ENCODE measurements around the gene SC5D. TPM values are rescaled to one million over a fixed set of nuclear protein-coding genes. Genes with fewer than 3 reads are reported as not detected.
A peak's percentile ranks its signal among the peaks of the same experiment; 100 is the strongest.

Gene SC5D
- total and polyA plus RNA-seq, 9 donors: 14.0 to 59.7 (median 24.7) TPM

DNA sequence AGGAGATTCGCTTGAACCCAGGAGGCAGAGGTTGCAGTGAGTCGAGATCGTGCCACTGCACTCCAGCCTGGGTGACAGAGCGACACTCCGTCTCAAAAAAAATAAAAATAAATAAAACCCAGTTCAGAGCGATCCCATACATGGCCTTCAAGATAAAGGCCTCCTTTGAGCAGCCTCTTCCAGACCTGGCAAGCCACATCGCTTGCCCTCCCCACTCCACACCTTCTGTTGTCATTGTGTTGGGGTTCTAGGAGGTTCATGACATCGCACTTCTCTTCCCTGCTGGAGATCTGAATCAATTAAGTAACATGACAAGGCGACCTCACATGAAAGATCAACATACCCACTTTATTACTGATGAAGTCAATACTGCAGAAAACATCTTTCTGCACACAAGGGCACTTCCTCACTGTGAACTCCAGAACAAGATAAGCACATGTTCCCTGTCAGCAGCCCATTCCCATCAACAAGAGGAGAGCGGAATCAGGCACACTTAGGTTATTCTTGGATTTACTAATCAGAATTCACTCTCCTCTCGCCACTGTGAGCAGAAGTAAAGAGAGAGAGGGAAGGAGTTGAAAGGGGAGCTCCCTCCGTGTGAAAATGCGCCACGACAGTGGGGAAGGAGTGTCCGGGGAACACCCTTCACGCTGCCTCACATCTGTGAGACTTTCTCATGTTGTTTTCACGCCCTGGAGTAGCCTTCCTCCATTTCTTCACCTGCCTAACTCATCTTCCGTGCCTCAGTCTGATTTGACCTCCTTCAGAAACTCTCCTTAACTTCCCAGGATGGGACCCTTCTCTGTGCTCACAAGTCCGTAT lies 38.3 kb downstream of the SC5D start:
- WGBS, 3 donors: 87 to 93% (median 90%) methylated on average over 19 of the region's 19 CpGs
- intact Hi-C loops (cut with DNase I): no loop called here
- no peaks in the 10 kb centered on the region for H3K27me3 ChIP-seq
- H3K36me3 ChIP-seq: no peaks in the 10 kb centered on the region
- no peak overlapping the region for H3K4me3 ChIP-seq
- no peak overlapping the region for H3K27ac ChIP-seq
- H3K4me1 ChIP-seq (ENCODE audit: insufficient read depth): no peaks in the 10 kb centered on the region
- TF ChIP-seq POLR2A (IDR thresholded peaks at IDR 0.05): no peak
- no peak for TF ChIP-seq EP300 (IDR thresholded peaks at IDR 0.05)
- TF ChIP-seq, protein P1, sequence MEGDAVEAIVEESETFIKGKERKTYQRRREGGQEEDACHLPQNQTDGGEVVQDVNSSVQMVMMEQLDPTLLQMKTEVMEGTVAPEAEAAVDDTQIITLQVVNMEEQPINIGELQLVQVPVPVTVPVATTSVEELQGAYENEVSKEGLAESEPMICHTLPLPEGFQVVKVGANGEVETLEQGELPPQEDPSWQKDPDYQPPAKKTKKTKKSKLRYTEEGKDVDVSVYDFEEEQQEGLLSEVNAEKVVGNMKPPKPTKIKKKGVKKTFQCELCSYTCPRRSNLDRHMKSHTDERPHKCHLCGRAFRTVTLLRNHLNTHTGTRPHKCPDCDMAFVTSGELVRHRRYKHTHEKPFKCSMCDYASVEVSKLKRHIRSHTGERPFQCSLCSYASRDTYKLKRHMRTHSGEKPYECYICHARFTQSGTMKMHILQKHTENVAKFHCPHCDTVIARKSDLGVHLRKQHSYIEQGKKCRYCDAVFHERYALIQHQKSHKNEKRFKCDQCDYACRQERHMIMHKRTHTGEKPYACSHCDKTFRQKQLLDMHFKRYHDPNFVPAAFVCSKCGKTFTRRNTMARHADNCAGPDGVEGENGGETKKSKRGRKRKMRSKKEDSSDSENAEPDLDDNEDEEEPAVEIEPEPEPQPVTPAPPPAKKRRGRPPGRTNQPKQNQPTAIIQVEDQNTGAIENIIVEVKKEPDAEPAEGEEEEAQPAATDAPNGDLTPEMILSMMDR (IDR thresholded peaks at IDR 0.05): no peak
- no peaks in the 10 kb centered on the region for H3K9me3 ChIP-seq
- DNase-seq: no peak

DNA sequence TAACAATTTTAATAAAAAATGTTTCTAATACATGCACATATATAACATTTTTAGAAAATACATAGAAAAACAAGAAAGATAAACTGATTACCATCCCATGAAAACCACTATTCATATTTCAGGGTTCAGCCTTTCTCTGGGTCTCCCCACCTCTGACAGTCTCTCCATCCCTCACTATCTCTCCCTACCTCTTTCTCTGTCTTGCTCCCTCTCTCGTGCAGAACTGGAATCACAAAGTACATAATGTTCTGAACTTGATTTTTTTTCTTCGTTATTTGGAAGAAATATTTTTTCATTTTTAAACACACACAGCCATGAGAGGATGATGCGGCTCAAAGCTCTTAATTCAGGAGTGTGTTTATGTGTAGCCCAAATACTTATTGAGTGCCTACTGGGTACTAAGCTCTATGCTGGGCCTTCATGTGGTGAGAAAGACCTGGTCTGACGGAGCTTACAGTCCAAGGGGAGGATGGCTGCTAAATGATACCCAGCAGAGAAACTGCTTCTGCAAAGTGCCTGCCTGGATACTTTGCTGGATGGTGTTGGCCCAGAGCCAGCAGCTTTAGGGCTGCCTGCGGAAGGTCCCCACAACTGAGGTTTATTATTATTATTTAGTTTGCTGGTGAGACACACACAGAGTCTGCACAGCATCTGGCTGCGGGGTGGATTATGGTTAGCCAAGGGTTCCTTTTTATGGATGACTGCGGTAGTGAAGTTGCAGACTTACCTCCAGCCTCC lies 42.6 kb downstream of the SC5D start:
- peak in 3 of 5 donors; percentile 22 to 53 (median 29) for DNase-seq
- intact Hi-C loops (cut with DNase I): no loop called here
- H3K4me1 ChIP-seq (ENCODE audit: insufficient read depth): peaks cover 7% of the 10 kb centered on the region
- WGBS, 3 donors: 43 to 45% (median 45%) methylated on average over 7 of the region's 7 CpGs
- H3K36me3 ChIP-seq: no peaks in the 10 kb centered on the region
- no peak overlapping the region for H3K27ac ChIP-seq
- H3K4me3 ChIP-seq: no peak overlapping the region
- no peaks in the 10 kb centered on the region for H3K27me3 ChIP-seq
- TF ChIP-seq, protein P1 (IDR thresholded peaks at IDR 0.05): peak in 1 of 3 donors; percentile 9
- no peak for TF ChIP-seq EP300 (IDR thresholded peaks at IDR 0.05)
- H3K9me3 ChIP-seq: no peaks in the 10 kb centered on the region

DNA sequence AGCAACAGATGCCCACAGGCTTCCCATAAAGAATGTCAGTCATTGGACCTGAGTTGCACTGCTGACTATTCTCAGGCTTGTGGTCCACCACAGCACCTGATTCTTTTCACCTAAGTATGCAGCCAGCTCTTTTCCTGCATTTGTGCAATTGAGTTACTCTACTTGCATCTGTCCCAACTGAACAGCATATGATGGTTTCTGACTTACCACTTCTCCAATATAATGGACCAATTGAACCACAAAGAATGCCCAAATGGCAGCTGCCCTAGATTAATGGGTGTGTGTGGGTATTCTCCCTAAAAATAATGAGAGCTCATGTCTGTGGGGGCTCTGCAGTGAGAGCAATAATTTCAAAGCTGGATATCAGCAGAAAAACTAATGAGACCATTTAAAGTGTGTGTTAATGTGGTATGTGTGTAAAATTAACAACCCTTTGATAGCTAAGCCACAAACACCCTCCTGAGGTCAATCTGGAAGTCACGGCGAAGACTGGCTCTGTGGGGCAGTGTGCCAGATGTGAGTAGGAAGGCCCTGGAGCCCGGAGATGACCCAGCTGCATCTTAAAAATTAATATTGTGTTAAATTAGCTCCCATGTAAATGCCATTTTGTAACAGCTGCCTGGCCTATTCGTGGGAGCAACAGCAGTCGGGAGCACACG lies 43.8 kb downstream of the SC5D start:
- peaks cover 7% of the 10 kb centered on the region for H3K4me1 ChIP-seq (ENCODE audit: insufficient read depth)
- H3K9me3 ChIP-seq: no peaks in the 10 kb centered on the region
- H3K27ac ChIP-seq: no peak overlapping the region
- no peaks in the 10 kb centered on the region for H3K36me3 ChIP-seq
- H3K4me3 ChIP-seq: no peak overlapping the region
- no peaks in the 10 kb centered on the region for H3K27me3 ChIP-seq
- no peak for DNase-seq
- TF ChIP-seq, protein P1 (IDR thresholded peaks at IDR 0.05): no peak
- TF ChIP-seq POLR2A (IDR thresholded peaks at IDR 0.05) (no peak), EP300 (IDR thresholded peaks at IDR 0.05) (no peak)
- WGBS, 3 donors: 46 to 65% (median 63%) methylated on average over 6 of the region's 6 CpGs
- intact Hi-C loops (cut with DNase I): no loop called here

DNA sequence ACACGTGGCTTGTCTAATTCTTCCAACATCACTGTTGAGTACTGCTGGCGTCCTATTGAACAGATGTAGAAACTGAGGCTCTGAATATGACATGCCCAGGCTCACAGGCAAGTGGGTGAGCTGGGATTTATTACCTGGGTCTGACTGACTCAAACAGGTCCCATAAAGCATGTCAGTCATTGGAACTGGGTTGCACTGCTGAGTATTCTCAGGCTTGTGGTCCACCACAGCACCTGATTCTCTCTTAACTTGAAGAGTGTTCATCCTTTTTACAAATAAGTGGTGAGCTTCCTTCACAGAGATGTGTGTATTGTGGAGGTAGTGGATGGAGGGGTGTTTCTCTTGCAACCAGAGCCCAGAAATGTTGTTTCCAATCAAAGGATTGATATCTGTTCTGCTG lies 44.5 kb downstream of the SC5D start:
- Histone ChIP-seq H3K36me3 (no peaks in the 10 kb centered on the region), H3K27me3 (no peaks in the 10 kb centered on the region), H3K27ac (no peak overlapping the region), H3K4me3 (no peak overlapping the region), H3K9me3 (no peaks in the 10 kb centered on the region), H3K4me1 (ENCODE audit: insufficient read depth) (peaks cover 7% of the 10 kb centered on the region)
- TF ChIP-seq, protein P1 (IDR thresholded peaks at IDR 0.05): no peak
- TF ChIP-seq POLR2A (IDR thresholded peaks at IDR 0.05) (no peak), EP300 (IDR thresholded peaks at IDR 0.05) (no peak)
- intact Hi-C loops (cut with DNase I): no loop called here
- WGBS, 3 donors: 91 to 96% (median 94%) methylated on average over 2 of the region's 2 CpGs
- no peak for DNase-seq

All from ovary (tissue), 9 donors.